Dendritic cell treated with granulocyte-macrophage colony-stimulating factor and Interleukin-4, amounts not matched to agents 40 ng/mL and 50 ng/mL, for 4 days (primary cell): ENCODE data around the gene PODXL2.
"Not testable (repeated sequence)": the region's sequence is repeated elsewhere in the genome, so short reads cannot be mapped to it uniquely, and the experiment has no call there.

ENCODE experiments used
- H3K27ac Mint-ChIP-seq: one replicate; pipeline ENCODE4 v1.8.0; 2022; ENCODE audit warnings: mild to moderate bottlenecking, mixed read lengths
- H3K27me3 Mint-ChIP-seq: one replicate; pipeline ENCODE4 v1.8.0; 2022; ENCODE audit warnings: mild to moderate bottlenecking, mixed read lengths
- H3K36me3 Mint-ChIP-seq: one replicate; pipeline ENCODE4 v1.8.0; 2022; ENCODE audit warnings: low read depth, mixed read lengths
- H3K4me1 Mint-ChIP-seq: one replicate; pipeline ENCODE4 v1.8.0; 2022; ENCODE audit warnings: low read depth, mixed read lengths
- H3K4me3 Mint-ChIP-seq: one replicate; pipeline ENCODE4 v1.8.0; 2022; ENCODE audit warnings: mild to moderate bottlenecking, moderate library complexity, mixed read lengths
- H3K9me3 Mint-ChIP-seq: one replicate; pipeline ENCODE4 v1.8.0; 2022; ENCODE audit warnings: mixed read lengths
- intact Hi-C: fragments of 100-400 bp; cut with micrococcal nuclease; formaldehyde crosslinking; loops from one replicate; pipeline ENCODE4 v1.15.0; 2022

Gene PODXL2

DNA sequence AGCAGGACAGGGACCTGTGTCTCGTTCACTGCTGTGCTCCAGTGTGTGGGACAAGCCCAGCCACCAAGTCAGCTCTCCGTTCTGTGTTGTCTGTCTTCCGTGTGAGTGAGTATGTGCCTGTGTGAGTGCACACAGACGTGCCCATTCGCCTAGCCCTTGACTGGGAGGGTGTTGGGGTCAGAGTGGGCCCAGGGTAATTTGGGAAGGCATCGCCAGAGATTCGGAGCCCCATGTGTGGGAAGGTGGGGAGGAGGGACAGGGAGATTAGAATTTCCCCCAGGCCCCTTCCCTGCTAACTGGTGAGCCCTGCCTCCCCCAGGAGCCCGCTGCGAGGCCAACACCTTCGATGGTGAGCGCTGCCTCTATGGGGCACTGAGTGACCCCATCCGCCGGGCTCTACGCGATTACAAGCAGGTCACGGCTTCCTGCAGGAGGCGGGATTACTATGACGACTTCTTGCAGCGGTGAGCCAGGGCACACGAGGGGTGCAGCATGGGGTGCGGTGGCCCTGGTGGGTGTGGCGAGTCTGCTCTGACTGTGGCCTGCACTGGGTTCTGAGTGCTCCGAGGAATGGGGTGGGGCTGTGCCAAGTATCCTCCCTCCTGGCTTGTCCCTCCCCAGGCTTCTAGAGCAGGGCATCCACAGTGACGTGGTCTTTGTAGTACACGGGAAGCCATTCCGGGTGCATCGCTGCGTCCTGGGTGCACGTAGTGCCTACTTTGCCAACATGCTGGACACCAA is 46.8 kb downstream of the PODXL2 start:
- Mint-ChIP-seq H3K4me1 (peaks cover 79% of the 10 kb centered on the region), H3K4me3 (no peak overlapping the region), H3K27me3 (no peaks in the 10 kb centered on the region), H3K9me3 (no peaks in the 10 kb centered on the region), H3K27ac (no peak overlapping the region), H3K36me3 (peaks cover 62% of the 10 kb centered on the region)
- intact Hi-C loops, result no loop called here

- no peak overlapping the region for H3K27ac Mint-ChIP-seq
- peaks cover 72% of the 10 kb centered on the region for H3K4me1 Mint-ChIP-seq
- H3K4me3 Mint-ChIP-seq, result no peak overlapping the region
- peaks cover 62% of the 10 kb centered on the region for H3K36me3 Mint-ChIP-seq
- no peaks in the 10 kb centered on the region for H3K9me3 Mint-ChIP-seq
- intact Hi-C loops, result no loop called here
- H3K27me3 Mint-ChIP-seq, result no peaks in the 10 kb centered on the region
Observed at GRCh38 chr3:127676456-127676855, 47.5 kb downstream of the PODXL2 start.

- Mint-ChIP-seq H3K27me3 (no peaks in the 10 kb centered on the region), H3K36me3 (peaks cover 62% of the 10 kb centered on the region)
- intact Hi-C loops, result no loop called here
Observed at GRCh38 chr3:127676921-127677351, 48.0 kb downstream of the PODXL2 start.

DNA sequence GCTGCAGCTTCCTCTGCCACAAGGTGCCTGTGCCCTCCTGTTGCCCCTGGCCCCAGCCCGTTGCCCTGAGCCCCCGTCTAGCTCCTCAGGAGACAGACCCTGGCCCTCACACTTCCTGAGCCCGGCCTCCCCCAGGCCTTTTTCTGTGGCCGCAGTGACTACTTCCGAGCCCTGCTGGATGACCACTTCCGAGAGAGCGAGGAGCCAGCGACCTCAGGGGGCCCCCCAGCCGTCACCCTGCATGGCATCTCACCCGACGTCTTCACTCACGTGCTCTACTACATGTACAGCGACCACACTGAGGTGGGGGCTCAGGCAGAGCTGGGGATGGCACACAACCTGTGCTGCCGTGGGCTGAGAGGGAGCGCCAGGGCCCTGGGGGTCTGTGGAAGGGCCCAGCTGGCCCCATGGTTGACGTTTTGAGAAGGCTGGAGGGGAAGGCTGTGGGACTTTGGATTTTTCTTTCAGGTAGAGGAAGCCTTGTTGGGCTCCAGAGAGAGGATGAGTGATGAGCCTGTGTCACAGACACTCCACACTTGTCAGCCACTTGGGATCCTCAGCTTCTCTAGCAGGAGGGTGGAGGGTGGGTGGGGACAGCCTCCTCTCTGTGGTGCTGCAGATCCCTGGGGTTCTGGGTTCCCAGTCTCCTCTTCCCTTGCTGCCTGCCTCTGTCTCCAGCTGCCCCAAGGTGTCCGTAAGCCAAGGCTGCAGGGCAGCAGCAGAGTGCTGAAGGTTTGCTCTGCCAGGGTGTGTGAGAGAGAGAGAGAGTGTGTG is 48.7 kb downstream of the PODXL2 start:
- no peaks in the 10 kb centered on the region for H3K27me3 Mint-ChIP-seq
- peaks cover 66% of the 10 kb centered on the region for H3K4me1 Mint-ChIP-seq
- no peak overlapping the region for H3K4me3 Mint-ChIP-seq
- intact Hi-C loops, result no loop called here
- peaks cover 62% of the 10 kb centered on the region for H3K36me3 Mint-ChIP-seq
- H3K9me3 Mint-ChIP-seq, result no peaks in the 10 kb centered on the region
- peak overlapping the region; percentile 30 for H3K27ac Mint-ChIP-seq

More at GRCh38 chr3:127676921-127677351, 48.0 kb downstream of the PODXL2 start:
- Mint-ChIP-seq H3K27ac (no peak overlapping the region), H3K9me3 (no peaks in the 10 kb centered on the region), H3K4me3 (no peak overlapping the region), H3K4me1 (peaks cover 68% of the 10 kb centered on the region)

- Mint-ChIP-seq H3K27ac (no peak overlapping the region), H3K27me3 (no peaks in the 10 kb centered on the region), H3K4me3 (no peak overlapping the region), H3K4me1 (peaks cover 66% of the 10 kb centered on the region), H3K9me3 (no peaks in the 10 kb centered on the region), H3K36me3 (peaks cover 62% of the 10 kb centered on the region)
- intact Hi-C loops, result no loop called here
Observed at GRCh38 chr3:127678315-127678599, 49.3 kb downstream of the PODXL2 start.

DNA sequence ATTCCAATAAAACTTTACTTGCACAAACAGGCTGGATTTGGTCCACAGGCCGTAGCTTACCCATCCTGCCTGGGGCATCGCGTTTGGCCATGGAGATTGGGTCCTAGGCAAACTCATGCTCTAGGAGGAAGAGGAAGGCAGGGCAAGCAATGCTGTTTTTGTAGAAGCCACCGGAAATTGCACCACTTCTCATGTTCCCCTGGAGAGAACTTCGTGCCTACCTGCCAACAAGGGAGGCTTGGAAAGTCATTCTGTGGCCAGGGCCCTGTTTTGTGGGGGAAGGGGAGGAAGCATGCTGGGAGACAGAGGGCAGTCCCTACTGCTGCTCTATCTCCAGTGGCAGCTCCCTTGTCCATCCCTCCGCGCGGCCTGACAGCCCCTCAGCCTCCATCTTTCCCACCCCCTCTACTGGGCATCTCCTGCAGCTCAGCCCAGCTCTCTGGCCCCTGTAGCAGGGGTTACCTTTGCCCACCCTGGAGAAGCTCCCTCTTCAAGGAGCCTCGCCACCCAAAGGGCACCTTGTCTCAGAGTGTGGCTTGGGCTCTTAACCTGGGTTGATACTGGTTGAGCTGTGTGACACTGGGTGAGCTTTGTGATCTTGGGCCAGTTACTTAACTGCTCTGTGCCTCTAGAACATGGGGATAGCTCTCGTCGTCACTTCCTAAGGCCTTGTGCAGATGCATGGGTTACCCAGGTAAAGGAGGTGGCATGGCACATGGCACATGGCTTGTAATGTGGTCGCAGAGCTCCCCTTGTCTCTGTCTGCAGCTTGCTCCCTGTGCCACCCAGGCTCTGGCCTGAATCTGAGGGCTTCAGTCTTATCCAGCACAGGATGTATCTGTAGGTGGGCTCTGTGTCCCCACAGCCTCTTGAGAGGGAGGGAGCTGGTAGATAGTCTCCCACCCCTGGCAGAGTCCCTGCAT is 49.9 kb downstream of the PODXL2 start:
- Mint-ChIP-seq H3K9me3 (no peaks in the 10 kb centered on the region), H3K27ac (no peak overlapping the region), H3K4me1 (peaks cover 60% of the 10 kb centered on the region), H3K36me3 (peaks cover 57% of the 10 kb centered on the region), H3K4me3 (no peak overlapping the region), H3K27me3 (no peaks in the 10 kb centered on the region)
- intact Hi-C loops, result no loop called here

- H3K9me3 Mint-ChIP-seq, result no peaks in the 10 kb centered on the region
- intact Hi-C loops, result no loop called here
- H3K36me3 Mint-ChIP-seq, result peaks cover 55% of the 10 kb centered on the region
- H3K27me3 Mint-ChIP-seq, result no peaks in the 10 kb centered on the region
- H3K27ac Mint-ChIP-seq, result no peak overlapping the region
- no peak overlapping the region for H3K4me3 Mint-ChIP-seq
- H3K4me1 Mint-ChIP-seq, result peaks cover 52% of the 10 kb centered on the region
Observed at GRCh38 chr3:127679534-127680145, 50.7 kb downstream of the PODXL2 start.

- Mint-ChIP-seq H3K36me3 (peaks cover 50% of the 10 kb centered on the region), H3K27ac (no peak overlapping the region), H3K4me3 (no peak overlapping the region), H3K9me3 (no peaks in the 10 kb centered on the region), H3K27me3 (no peaks in the 10 kb centered on the region), H3K4me1 (peaks cover 48% of the 10 kb centered on the region)
- intact Hi-C loops, result no loop called here
Observed at GRCh38 chr3:127680146-127680661, 51.2 kb downstream of the PODXL2 start.

- H3K9me3 Mint-ChIP-seq, result no peaks in the 10 kb centered on the region
- no peaks in the 10 kb centered on the region for H3K27me3 Mint-ChIP-seq
- H3K4me3 Mint-ChIP-seq, result no peak overlapping the region
- H3K4me1 Mint-ChIP-seq, result peaks cover 43% of the 10 kb centered on the region
- peaks cover 44% of the 10 kb centered on the region for H3K36me3 Mint-ChIP-seq
- no peak overlapping the region for H3K27ac Mint-ChIP-seq
- intact Hi-C loops, result no loop called here
Observed at GRCh38 chr3:127680798-127681221, 51.8 kb downstream of the PODXL2 start.

- H3K4me1 Mint-ChIP-seq, result peaks cover 29% of the 10 kb centered on the region
Observed at GRCh38 chr3:127682175-127682554, 53.2 kb downstream of the PODXL2 start.

DNA sequence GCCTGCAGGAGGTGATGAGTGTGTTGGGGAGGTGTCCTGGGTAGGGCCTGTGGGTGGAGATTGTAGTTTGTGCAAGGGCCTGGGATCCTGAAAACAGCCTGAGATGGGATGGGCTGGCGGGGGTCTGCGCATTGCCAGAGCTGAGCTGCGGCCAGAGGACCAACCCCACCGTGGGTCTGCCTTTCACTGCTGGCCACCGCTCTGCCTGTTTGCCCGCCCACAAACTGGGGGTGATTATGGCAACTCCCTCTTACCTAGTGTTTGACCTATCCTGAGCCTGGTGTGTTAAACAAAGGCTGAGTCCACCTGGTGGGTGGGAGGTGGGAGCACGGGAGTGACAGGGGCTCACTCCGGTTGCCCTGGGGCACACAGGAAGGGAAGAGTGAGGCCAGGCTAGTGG is 53.6 kb downstream of the PODXL2 start:
- H3K27me3 Mint-ChIP-seq, result no peaks in the 10 kb centered on the region
- peaks cover 27% of the 10 kb centered on the region for H3K36me3 Mint-ChIP-seq
- no peak overlapping the region for H3K27ac Mint-ChIP-seq
- intact Hi-C loops, result no loop called here
- H3K9me3 Mint-ChIP-seq, result no peaks in the 10 kb centered on the region
- H3K4me3 Mint-ChIP-seq, result no peak overlapping the region
- peaks cover 25% of the 10 kb centered on the region for H3K4me1 Mint-ChIP-seq

More at GRCh38 chr3:127682175-127682554, 53.2 kb downstream of the PODXL2 start:
- H3K4me3 Mint-ChIP-seq, H3K9me3 Mint-ChIP-seq, intact Hi-C loops, H3K27ac Mint-ChIP-seq, H3K27me3 Mint-ChIP-seq: not testable (repeated sequence)
- peaks cover 31% of the 10 kb centered on the region for H3K36me3 Mint-ChIP-seq

DNA sequence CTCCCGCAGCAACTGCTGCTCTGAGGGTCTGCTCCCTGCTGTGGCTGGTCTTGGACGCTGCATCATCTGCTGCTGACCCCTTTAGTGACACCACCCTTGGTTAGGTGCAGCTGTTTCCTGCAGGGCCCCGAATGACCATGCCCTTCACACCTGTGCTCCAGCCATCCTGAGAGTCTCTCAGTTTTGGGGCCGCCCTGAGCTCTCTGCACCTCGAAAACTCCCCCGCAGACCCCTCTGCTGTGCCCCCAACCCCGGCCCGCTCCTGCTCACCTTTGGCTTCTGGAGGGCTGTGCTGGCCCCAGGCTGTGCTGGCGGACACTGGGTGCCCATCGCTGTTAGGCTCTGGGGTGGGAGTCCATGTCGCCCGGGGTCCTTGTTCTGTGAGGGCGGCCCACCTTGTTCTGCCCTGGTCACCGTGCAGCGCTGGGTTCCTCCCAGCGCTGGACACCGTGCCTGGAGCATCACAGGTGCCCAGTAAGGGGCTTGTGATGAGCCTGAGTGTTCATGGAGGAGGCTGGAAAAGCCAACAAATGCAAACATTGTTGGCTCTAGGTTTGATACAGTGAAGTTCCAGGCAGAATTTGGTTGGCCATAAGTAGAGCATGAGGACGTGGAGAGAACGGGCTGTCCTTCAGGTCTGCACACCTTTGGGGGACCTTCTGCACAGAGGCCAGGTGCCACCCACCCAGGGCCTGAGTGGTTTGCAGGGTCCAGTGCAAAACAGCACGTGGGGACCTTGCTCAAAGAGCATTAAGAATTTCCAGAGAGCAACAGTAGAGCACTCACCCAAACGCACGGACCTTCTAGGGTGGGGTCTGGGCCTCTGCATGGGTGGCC is 56.1 kb downstream of the PODXL2 start:
- Mint-ChIP-seq H3K4me1 (peaks cover 4% of the 10 kb centered on the region), H3K9me3 (no peaks in the 10 kb centered on the region), H3K27me3 (no peaks in the 10 kb centered on the region), H3K4me3 (no peak overlapping the region), H3K36me3 (peaks cover 6% of the 10 kb centered on the region), H3K27ac (no peak overlapping the region)
- intact Hi-C loops, result no loop called here
